ENCODE measurements around the gene DBP.

DBP gene

DNA sequence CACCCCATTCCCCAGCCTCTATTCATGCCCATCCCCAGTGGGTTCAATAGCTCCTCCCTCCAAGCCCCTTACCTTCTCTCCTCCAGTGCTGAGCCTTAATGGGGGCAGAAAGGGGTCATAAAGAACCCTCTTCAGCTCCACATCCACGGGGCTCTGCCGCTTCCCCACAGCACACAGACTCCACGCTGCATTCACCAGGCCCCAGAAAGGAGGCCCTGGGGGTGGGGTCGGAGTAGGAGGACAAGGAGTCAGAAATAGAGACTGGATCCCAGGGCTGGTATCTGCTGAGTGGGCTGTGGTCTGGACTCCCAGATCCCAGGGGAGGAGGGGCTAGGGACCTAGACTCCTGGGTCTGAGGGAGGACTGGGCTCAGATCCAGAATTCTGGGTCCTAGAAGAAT is 7.2 kb upstream of the DBP start:
- H3K27ac Mint-ChIP-seq: peak overlapping the region in 1 of 2 donors; percentile 93
- no peaks in the 10 kb centered on the region for H3K27me3 Mint-ChIP-seq
- H3K4me3 Mint-ChIP-seq: peak overlapping the region in 1 of 2 donors; percentile 90
- H3K36me3 Mint-ChIP-seq (ENCODE audit: insufficient read depth): peaks cover 11% of the 10 kb centered on the region
- ATAC-seq (replicated peaks): no peak
- peaks cover 29 to 35% of the 10 kb centered on the region in 2 donors for H3K4me1 Mint-ChIP-seq (ENCODE audit: low read depth in 2 of 2)
- H3K9me3 Mint-ChIP-seq: no peaks in the 10 kb centered on the region
- DNase-seq: no peak

DNA sequence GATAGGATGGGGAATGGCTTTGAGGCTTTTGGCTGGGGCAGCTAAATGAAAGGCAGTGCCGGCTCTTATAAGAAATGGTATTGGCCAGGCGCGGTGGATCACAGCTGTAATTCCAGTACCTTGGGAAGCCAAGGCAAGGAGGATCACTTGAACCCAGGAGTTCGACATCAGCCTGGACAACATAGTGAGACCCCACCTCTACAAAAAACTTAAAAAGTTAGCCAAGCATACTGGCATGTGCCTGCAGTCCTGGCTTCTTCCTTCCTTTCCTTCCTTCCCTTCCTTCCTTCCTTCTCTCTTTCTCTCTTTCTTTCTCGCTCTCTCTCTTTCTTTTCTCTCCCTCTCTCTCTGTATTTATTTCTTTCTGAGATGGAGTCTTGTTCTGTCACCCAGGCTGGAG is 5.7 kb upstream of the DBP start:
- Mint-ChIP-seq H3K9me3 (peaks cover 0 to 2% of the 10 kb centered on the region in 2 donors), H3K4me1 (ENCODE audit: low read depth in 2 of 2) (peaks cover 33 to 40% of the 10 kb centered on the region in 2 donors), H3K27me3 (no peaks in the 10 kb centered on the region), H3K27ac (no peak overlapping the region), H3K4me3 (no peak overlapping the region), H3K36me3 (ENCODE audit: insufficient read depth) (peaks cover 10% of the 10 kb centered on the region)
- DNase-seq (no peak), ATAC-seq (replicated peaks) (no peak)

DNA sequence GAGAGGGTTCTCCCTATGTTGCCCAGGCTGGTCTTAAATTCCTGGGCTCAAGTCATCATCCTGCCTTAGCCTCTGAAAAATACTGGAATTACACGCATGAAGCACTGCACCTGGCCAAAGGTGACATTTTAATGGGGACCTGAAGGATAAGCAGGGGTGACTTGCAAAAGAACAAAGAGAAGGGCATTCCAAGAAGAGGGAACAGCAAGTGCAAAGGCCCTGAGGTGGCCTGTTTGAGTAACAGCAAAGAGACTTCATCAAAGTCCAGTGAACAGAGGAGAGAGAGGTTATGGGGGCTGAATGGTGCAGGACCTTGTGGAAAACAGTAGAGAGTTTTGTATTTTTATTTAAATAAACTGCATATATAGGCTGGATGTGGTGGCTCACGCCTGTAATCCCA is 4.7 kb upstream of the DBP start:
- no peak for ATAC-seq (replicated peaks)

DNA sequence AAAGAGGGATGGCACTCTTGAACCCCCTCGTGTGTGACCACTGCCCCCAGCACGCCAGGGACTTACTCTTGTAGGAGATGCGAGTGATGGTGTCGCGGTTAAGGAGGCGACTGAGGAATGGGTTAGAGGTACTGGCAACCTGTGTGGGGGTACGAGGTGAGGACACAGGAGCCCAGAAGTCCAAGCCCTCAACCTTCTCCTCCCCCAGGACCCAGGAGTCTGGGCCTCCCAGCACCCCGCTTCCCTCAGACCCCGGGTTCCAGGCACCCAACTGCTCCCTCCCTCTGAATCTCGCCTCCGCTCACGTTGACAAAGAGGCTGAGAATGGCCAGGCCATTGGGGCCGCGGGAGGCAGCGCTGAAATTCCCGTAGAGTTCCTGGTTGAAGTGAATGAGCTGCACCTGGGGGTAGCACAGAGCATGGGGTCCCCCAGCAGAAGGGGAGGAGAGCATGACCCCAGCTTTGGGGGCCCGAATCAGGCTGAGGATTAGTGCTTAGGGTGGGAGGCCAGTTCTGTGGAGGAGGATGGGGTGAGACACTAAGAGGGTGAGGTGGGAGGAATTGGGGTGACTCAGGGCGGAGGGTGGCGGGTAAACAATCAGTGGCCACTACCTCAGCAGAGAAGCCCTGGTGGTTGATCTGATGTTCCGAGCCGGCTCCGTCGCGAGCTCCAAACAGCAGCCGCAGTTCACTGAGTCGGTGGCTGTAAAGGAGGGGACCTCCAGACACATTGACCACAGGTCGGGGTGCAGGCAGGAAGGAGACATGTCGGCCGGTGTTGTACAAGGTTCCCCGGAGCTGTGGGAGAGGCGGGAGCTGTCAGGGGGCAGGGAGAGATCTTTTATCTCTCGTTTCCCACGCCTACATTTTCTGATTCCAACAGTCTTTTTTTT is 2.5 kb upstream of the DBP start:
- peak overlapping the region in 1 of 2 donors; percentile 96 for H3K27ac Mint-ChIP-seq
- DNase-seq (no peak), ATAC-seq (replicated peaks) (no peak)
- no peaks in the 10 kb centered on the region for H3K27me3 Mint-ChIP-seq
- H3K36me3 Mint-ChIP-seq (ENCODE audit: insufficient read depth): peaks cover 25% of the 10 kb centered on the region
- peaks cover 30 to 33% of the 10 kb centered on the region in 2 donors for H3K4me1 Mint-ChIP-seq (ENCODE audit: low read depth in 2 of 2)
- peak overlapping the region; percentile 45 to 62 for H3K4me3 Mint-ChIP-seq
- peaks cover 0 to 2% of the 10 kb centered on the region in 2 donors for H3K9me3 Mint-ChIP-seq

More for the DNA sequence above, 4.7 kb upstream of the DBP start:
- H3K9me3 Mint-ChIP-seq: peaks cover 0 to 2% of the 10 kb centered on the region in 2 donors
- no peak overlapping the region for H3K4me3 Mint-ChIP-seq
- DNase-seq: no peak
- peaks cover 16% of the 10 kb centered on the region for H3K36me3 Mint-ChIP-seq (ENCODE audit: insufficient read depth)
- peaks cover 31 to 37% of the 10 kb centered on the region in 2 donors for H3K4me1 Mint-ChIP-seq (ENCODE audit: low read depth in 2 of 2)
- no peak overlapping the region for H3K27ac Mint-ChIP-seq
- no peaks in the 10 kb centered on the region for H3K27me3 Mint-ChIP-seq

DNA sequence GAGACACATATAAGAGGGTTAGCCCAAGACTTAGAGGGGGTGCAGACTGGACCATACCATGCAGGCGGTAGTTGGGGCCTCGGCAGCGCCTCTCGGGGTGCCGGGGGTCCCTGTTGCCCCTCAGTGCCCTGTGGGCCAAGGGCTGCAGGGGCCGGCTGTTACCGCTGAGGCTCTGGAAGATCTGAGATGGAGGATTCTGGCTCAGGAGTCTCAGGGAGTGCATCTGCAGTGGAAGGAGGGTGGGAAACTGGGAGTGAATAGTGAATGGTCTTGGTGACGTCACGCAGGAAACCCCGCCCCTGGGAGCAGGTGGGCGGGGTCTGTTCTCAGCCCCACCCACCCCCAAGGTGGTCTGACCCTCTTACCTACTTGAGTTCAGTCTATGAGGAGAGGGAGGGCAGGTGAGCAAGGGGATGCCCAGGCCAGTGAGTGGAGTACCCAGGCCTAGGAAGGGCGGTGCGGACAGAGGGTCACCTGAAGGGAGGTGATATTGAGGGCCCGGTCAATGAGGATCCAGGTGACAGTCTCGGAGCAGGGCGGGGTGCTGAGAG is 1.7 kb upstream of the DBP start:
- H3K27ac Mint-ChIP-seq: peak overlapping the region; percentile 96 to 98
- H3K36me3 Mint-ChIP-seq (ENCODE audit: insufficient read depth): peaks cover 25% of the 10 kb centered on the region
- DNase-seq: no peak
- ATAC-seq (replicated peaks): no peak
- peak overlapping the region; percentile 90 to 98 for H3K4me3 Mint-ChIP-seq
- H3K27me3 Mint-ChIP-seq: no peaks in the 10 kb centered on the region
- peaks cover 0 to 2% of the 10 kb centered on the region in 2 donors for H3K9me3 Mint-ChIP-seq
- H3K4me1 Mint-ChIP-seq (ENCODE audit: low read depth in 2 of 2): peaks cover 33 to 41% of the 10 kb centered on the region in 2 donors

DNA sequence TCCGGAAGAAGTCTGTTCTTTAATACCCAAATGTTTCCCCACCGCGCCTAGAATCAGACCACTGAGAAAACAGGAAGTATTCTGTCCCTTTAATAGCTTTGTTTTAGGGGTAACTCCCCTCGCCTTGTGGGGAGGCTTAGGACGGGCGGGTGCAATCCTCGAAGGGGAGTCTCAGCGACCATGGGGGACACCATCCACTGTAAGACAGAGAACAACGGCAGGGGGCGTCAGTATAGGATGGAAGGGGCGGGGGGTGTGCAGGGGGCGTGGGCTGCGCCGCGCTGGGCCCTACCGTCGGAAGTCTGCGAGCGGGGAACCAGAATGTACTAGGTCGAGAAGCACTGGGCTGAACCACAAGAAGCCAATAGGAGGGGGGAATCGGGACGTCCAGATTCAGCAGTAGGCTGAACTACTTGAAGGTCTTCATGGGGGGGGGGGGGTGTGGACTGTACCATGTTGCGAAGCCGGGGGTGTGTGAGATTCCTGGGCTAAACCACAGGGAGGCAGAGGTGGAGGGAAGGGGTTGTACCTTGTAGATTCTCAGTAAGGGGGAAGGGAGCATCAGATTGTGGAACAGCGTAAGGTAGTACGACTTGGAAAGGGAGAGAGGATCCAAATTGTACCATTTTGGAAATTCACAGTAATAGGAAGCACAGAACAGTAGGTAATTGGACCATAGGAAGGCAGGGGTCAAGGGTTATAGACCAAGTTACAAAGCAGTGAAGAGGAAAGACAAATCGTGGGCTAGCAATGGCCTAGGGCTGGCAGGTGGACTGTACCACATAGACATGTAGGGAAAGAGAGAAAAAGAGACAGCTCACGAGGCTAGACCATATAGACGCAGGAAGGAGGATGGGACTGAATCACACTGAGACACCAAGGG is 1.0 kb upstream of the DBP start:
- H3K27me3 Mint-ChIP-seq: no peaks in the 10 kb centered on the region
- H3K9me3 Mint-ChIP-seq: peaks cover 0 to 2% of the 10 kb centered on the region in 2 donors
- peaks cover 35 to 41% of the 10 kb centered on the region in 2 donors for H3K4me1 Mint-ChIP-seq (ENCODE audit: low read depth in 2 of 2)
- ATAC-seq (replicated peaks) (peak; percentile 46), DNase-seq (peak in 2 of 3 experiments; percentile 79 to 84)
- H3K27ac Mint-ChIP-seq: peak overlapping the region; percentile 96 to 98
- peak overlapping the region; percentile 90 to 98 for H3K4me3 Mint-ChIP-seq
- H3K36me3 Mint-ChIP-seq (ENCODE audit: insufficient read depth): peaks cover 28% of the 10 kb centered on the region

DNA sequence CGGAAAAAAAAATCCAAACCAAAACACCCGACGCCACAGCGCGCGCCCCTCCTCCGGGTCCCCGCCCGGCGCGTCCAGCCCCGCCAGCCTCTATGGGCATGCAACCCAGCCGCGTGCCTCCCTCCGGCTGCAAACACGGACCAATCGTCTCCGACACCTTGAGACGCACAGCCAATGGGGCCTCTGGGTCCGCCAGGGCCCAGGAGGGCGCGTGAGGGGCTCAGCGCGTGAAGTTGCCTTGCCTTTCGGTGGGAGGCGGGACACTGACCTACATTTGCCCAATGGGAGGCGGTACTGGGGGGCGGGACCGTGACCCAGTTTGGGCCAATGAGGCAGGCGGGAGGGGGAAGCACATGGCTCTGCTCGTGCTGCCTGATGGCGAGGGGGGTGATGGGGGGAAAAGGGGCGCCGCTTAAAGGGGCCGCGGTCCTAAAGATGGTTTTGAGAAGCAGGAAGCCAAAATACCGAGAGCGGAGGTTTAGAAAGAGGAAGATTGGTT is 319 bp upstream of the DBP start:
- DNase-seq (peak; percentile 99 to 100 (median 99)), ATAC-seq (replicated peaks) (peak; percentile 74)
- H3K9me3 Mint-ChIP-seq: peaks cover 0 to 2% of the 10 kb centered on the region in 2 donors
- H3K36me3 Mint-ChIP-seq (ENCODE audit: insufficient read depth): peaks cover 35% of the 10 kb centered on the region
- H3K4me3 Mint-ChIP-seq: peak overlapping the region; percentile 90 to 98
- H3K27ac Mint-ChIP-seq: peak overlapping the region; percentile 96 to 98
- peaks cover 34 to 41% of the 10 kb centered on the region in 2 donors for H3K4me1 Mint-ChIP-seq (ENCODE audit: low read depth in 2 of 2)
- H3K27me3 Mint-ChIP-seq: no peaks in the 10 kb centered on the region

DNA sequence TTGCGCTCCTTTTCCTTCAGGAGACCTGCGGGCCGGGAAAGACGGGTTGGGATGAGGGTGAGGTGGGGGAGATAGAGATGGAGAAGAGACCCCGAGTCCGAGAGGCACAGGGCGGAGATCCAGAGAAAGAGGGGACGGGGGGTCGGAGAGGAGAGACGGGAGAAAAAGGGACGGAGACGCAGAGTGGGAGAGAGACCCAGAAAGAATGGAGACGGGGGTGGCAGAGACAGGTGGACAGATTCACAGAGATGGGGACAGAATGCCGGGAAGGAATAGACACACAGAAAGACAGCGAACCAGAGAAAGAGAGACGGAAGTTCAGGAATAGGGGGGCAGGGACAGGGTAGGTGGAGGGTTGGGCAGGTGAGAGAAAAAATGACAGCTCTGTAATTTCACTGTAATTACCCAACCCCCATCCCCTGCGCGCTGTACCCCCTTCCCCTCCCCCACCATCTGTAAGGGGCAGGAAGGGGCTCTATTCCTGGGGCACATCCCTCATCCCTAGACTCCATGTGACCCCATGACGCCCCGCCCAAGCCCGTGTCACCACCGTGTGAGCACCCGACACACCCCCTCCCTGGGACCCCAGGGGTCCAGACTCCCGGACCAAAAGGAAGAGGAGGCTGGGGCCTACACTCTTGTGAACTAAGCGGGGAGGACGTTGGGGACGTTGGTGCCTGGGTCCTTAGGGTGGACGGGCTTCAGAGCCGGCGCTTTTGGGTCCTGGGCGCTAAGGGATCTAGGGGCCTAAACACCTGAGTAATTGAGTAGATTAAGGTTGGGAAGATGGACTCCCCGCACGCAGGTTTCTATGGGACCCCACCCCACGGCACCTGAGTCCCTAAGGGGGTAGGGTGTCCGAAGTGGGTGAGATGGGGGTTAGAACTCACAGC is 967 bp downstream of the DBP start:
- ATAC-seq (replicated peaks) (no peak), DNase-seq (no peak)
- Mint-ChIP-seq H3K9me3 (peaks cover 0 to 2% of the 10 kb centered on the region in 2 donors), H3K4me1 (ENCODE audit: low read depth in 2 of 2) (peaks cover 32 to 41% of the 10 kb centered on the region in 2 donors), H3K4me3 (peak overlapping the region; percentile 90 to 98), H3K36me3 (ENCODE audit: insufficient read depth) (peaks cover 48% of the 10 kb centered on the region), H3K27me3 (no peaks in the 10 kb centered on the region), H3K27ac (peak overlapping the region; percentile 45 to 89)

DNA sequence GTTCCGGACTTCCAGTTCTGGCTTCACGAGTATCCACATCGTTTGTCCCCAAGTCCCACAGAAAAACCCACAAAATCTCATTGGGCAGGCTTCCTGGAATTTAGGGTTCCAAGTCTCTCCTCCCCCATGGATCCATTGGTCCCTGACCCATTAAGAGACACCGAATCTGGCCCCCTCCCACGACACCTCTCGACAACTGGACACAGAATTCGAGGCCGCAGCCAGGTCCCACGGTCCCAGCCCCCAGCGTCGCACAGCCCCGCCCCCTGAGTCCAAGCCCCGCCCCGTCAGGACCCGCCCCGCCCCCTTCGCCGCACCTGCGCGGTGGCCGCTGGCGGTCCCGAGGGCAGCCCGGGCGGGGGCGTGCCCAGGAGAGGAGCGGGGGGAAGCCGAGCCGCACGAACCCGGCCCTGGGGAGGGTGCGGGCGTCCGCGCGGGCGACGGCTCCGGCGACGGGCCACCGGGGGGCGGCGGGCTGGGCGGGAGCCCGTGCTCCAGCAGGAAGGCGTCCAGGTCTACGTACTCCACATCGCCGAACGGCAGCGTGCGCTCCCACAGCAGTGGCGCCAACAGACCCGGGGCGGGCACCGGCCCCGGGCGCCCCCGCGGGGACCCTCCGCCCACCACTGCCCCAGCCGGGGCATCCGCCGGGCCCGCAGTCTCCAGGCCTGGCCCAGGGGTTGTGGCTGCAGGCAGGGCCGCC is 1.8 kb downstream of the DBP start:
- Mint-ChIP-seq H3K4me3 (peak overlapping the region; percentile 90 to 98), H3K36me3 (ENCODE audit: insufficient read depth) (peaks cover 56% of the 10 kb centered on the region), H3K27me3 (no peaks in the 10 kb centered on the region)

DNA sequence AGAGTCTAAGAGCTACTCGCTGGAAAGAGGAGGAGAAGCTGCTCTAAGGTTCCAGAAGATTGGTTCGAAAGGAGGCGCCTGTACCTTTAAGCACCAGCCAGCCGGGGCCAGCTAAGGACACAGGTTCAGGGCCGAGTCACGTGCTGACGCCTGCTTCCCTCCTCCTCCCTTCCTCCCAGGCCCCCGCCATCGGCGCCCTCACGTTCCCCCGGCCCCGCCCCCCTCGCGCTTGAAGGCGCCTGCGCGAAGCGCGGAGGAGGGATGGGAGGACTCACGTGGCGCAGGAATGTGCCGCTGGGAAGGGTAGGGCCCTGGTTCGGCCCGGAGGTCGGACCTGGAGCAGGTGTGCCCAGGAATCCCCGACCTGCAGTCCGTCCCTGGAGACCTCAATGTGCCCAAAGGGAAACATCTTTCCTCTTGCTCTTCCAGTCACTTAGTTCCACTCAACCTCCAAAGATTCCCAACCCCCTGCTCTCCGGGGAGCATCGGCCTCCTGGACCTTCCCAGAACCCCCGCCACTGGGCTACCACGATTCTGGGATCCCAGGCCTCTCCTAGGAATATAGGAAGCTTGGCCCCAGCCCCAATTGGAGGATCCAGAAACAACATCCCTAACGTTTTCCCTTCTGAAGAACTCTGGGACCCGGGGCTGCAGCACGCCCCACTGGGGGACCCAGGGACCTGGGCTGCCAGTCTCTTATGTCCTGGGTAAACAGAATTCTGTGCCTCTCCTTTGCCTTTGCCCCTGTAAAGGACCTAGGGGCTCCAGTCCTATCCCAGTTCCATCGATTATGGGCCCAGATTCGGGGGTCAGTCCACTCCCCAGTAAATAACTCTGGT is 2.5 kb downstream of the DBP start:
- Mint-ChIP-seq H3K27ac (peak overlapping the region; percentile 90 to 94), H3K27me3 (no peaks in the 10 kb centered on the region), H3K36me3 (ENCODE audit: insufficient read depth) (peaks cover 60% of the 10 kb centered on the region), H3K9me3 (peaks cover 0 to 2% of the 10 kb centered on the region in 2 donors), H3K4me1 (ENCODE audit: low read depth in 2 of 2) (peaks cover 35 to 36% of the 10 kb centered on the region in 2 donors), H3K4me3 (peak overlapping the region; percentile 90 to 98)
- peak; percentile 8 for ATAC-seq (replicated peaks)
- DNase-seq: peak; percentile 81 to 82 (median 82)

More for the DNA sequence above, 1.8 kb downstream of the DBP start:
- DNase-seq (peak; percentile 60 to 65 (median 62)), ATAC-seq (replicated peaks) (peak; percentile 2)
- Mint-ChIP-seq H3K27ac (peak overlapping the region; percentile 90 to 94), H3K9me3 (peaks cover 0 to 2% of the 10 kb centered on the region in 2 donors), H3K4me1 (ENCODE audit: low read depth in 2 of 2) (peaks cover 32 to 41% of the 10 kb centered on the region in 2 donors)

DNA sequence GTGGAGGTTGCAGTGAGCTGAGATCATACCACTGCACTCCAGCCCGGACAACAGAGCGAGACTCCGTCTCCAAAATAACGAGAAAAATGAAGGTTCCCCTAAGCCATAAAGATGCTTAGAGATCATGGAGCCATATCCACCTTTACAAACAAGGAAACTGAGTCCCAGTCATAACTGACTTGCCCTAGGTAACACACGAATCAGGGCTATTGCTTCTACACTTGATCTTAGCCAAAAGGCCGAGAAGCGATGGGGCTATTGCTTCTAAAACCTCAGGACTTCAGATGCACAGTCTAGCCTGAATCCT is 3.2 kb downstream of the DBP start:
- Mint-ChIP-seq H3K4me1 (ENCODE audit: low read depth in 2 of 2) (peaks cover 32 to 33% of the 10 kb centered on the region in 2 donors), H3K4me3 (peak overlapping the region; percentile 90 to 98), H3K9me3 (peaks cover 0 to 2% of the 10 kb centered on the region in 2 donors), H3K27ac (peak overlapping the region; percentile 90 to 94), H3K27me3 (no peaks in the 10 kb centered on the region), H3K36me3 (ENCODE audit: insufficient read depth) (peaks cover 65% of the 10 kb centered on the region)
- ATAC-seq (replicated peaks) (no peak), DNase-seq (no peak)
